ENCODE measurements around the gene AARS2.

DNA sequence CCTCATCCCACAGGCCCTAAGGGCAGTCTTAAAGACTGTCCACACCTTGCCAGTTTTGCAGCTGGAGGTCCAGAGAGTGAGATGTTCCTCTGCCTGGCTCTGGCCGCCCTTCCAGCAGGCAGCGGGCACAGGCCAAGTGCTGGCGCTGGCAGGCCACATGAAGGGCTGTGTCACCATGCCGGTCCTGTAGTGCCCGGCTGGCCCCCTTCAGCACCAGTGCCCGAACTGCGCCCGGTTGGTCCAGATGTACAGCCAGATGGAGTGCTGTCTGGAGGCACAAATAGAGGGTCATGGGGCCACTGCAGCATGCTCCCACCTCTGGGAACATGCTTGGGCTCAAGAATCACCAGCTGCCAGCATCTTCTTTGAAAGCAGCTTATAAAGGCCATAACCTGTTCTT lies 51.6 kb downstream of the AARS2 start:
- TF ChIP-seq GATA2 (IDR thresholded peaks at IDR 0.05; ENCODE audit: low read depth, low read length) (no peak), GATA3 (IDR thresholded peaks at IDR 0.05; ENCODE audit: low read depth, low read length) (no peak)

All from SH-SY5Y (cell line).